GM23338 (cell line): ENCODE results near the gene PELI1. TPM values are rescaled to one million over a fixed set of nuclear protein-coding genes. Genes with fewer than 3 reads are reported as not detected.

Experiments
- ATAC-seq: fragments of 200-7000 bp; cut with Tn5 transposase; 3 replicates; pipeline ENCODE4 v1.9.1; 2020
- DNase-seq: peaks from one replicate; pipeline ENCODE4 v3.0.0-alpha.2; 2015; ENCODE audit warnings: low spot score
- H2AFZ ChIP-seq: fragments of 200-600 bp; sonication (generic); 2 replicates; pipeline ENCODE4 v1.8.0; 2016; ENCODE audit warnings: antibody characterized with exemption, mild to moderate bottlenecking, moderate library complexity
- H3F3A ChIP-seq: fragments of 200-600 bp; sonication (generic); replicated peaks from 2 replicates; pipeline ENCODE4 v1.8.0; 2017; ENCODE audit warnings: antibody characterized with exemption, mixed run types, low read depth
- H3K27ac ChIP-seq: fragments of 200-600 bp; sonication (generic); 2 replicates; pipeline ENCODE4 v1.6.1; 2016; ENCODE audit warnings: low read depth
- H3K27me3 ChIP-seq: fragments of 200-600 bp; sonication (generic); 2 replicates; pipeline ENCODE4 v1.8.0; 2016; ENCODE audit warnings: mild to moderate bottlenecking, mixed run types, moderate library complexity; ENCODE audit not compliant: insufficient read depth
- H3K36me3 ChIP-seq: fragments of 200-600 bp; sonication (generic); 2 replicates; pipeline ENCODE4 v1.8.0; 2016; ENCODE audit warnings: mild to moderate bottlenecking; ENCODE audit not compliant: insufficient read depth
- H3K4me1 ChIP-seq: fragments of 200-600 bp; sonication (generic); 2 replicates; pipeline ENCODE4 v1.8.0; 2016; ENCODE audit warnings: mild to moderate bottlenecking, moderate library complexity; ENCODE audit not compliant: insufficient read depth
- H3K4me2 ChIP-seq: fragments of 200-600 bp; sonication (generic); 2 replicates; pipeline ENCODE4 v1.7.1; 2017; ENCODE audit warnings: mixed run types
- H3K4me3 ChIP-seq: fragments of 200-600 bp; sonication (generic); 2 replicates; pipeline ENCODE4 v1.6.1; 2016; ENCODE audit warnings: mixed run types
- H3K79me2 ChIP-seq: fragments of 200-600 bp; sonication (generic); replicated peaks from 2 replicates; pipeline ENCODE4 v1.8.0; 2017; ENCODE audit warnings: mild to moderate bottlenecking; ENCODE audit not compliant: insufficient read depth
- H3K9me2 ChIP-seq: fragments of 200-600 bp; sonication (generic); 2 replicates; pipeline ENCODE4 v1.8.0; 2017; ENCODE audit not compliant: insufficient read depth
- H4K20me1 ChIP-seq: fragments of 200-600 bp; sonication (generic); replicated peaks from 2 replicates; pipeline ENCODE4 v1.8.0; 2017; ENCODE audit warnings: mild to moderate bottlenecking; ENCODE audit not compliant: insufficient read depth
- H3K27ac Mint-ChIP-seq: 2 replicates; pipeline ENCODE4 v1.8.0; 2020; ENCODE audit warnings: inconsistent platforms, mild to moderate bottlenecking, moderate library complexity, mixed read lengths
- H3K27me3 Mint-ChIP-seq: 3 replicates; pipeline ENCODE4 v1.8.0; 2022; ENCODE audit warnings: low read depth, mild to moderate bottlenecking, moderate library complexity, mixed read lengths, inconsistent platforms; ENCODE audit not compliant: insufficient read depth, poor library complexity
- H3K36me3 Mint-ChIP-seq: 3 replicates; pipeline ENCODE4 v1.8.0; 2021; ENCODE audit warnings: low read depth, mild to moderate bottlenecking, inconsistent platforms, moderate library complexity, mixed read lengths
- H3K4me1 Mint-ChIP-seq: 3 replicates; pipeline ENCODE4 v1.8.0; 2020; ENCODE audit warnings: mild to moderate bottlenecking, inconsistent platforms, mixed read lengths
- H3K4me3 Mint-ChIP-seq: 3 replicates; pipeline ENCODE4 v1.8.0; 2021; ENCODE audit warnings: moderate library complexity, mild to moderate bottlenecking, inconsistent platforms, mixed read lengths
- H3K9me3 Mint-ChIP-seq: 3 replicates; pipeline ENCODE4 v1.8.0; 2020; ENCODE audit warnings: moderate library complexity, mild to moderate bottlenecking, inconsistent platforms, mixed read lengths
- CREB1 ChIP-seq: fragments of 250-450 bp; sonication (Bioruptor Pico); IDR thresholded peaks from 2 replicates; pipeline ENCODE4 v1.5.0; 2020; ENCODE audit warnings: low read depth, mild to moderate bottlenecking, moderate library complexity
- ETS1 ChIP-seq: IDR thresholded peaks from 2 replicates; pipeline ENCODE4 v1.6.1; 2016; ENCODE audit warnings: antibody characterized with exemption
- EZH2 ChIP-seq: fragments of 200-600 bp; sonication (generic); IDR thresholded peaks from one replicate; pipeline ENCODE4 v1.8.0; 2017; ENCODE audit warnings: antibody characterized with exemption, mild to moderate bottlenecking, low read depth; ENCODE audit not compliant: unreplicated experiment
- EZH2phosphoT487 ChIP-seq: fragments of 200-600 bp; sonication (generic); IDR thresholded peaks from one replicate; pipeline ENCODE4 v1.8.1; 2018; ENCODE audit warnings: antibody characterized with exemption; ENCODE audit not compliant: unreplicated experiment
- JUNB ChIP-seq: IDR thresholded peaks from one replicate; pipeline ENCODE4 v1.6.1; 2016; ENCODE audit warnings: antibody characterized with exemption; ENCODE audit not compliant: unreplicated experiment
- NANOG ChIP-seq: IDR thresholded peaks from 2 replicates; pipeline ENCODE4 v1.6.1; 2016; ENCODE audit warnings: antibody characterized with exemption, borderline replicate concordance
- POLR2AphosphoS5 ChIP-seq: IDR thresholded peaks from 2 replicates; pipeline ENCODE4 v1.6.1; 2016; ENCODE audit warnings: antibody characterized with exemption, low read depth
- REST ChIP-seq: IDR thresholded peaks from one replicate; pipeline ENCODE4 v1.6.1; 2018; ENCODE audit warnings: antibody characterized with exemption; ENCODE audit not compliant: unreplicated experiment
- STAT1 ChIP-seq: IDR thresholded peaks from one replicate; pipeline ENCODE4 v1.6.1; 2016; ENCODE audit warnings: antibody characterized with exemption; ENCODE audit not compliant: unreplicated experiment
- ZNF114 ChIP-seq: fragments of 250-450 bp; sonication (Bioruptor Pico); IDR thresholded peaks from 2 replicates; pipeline ENCODE4 v1.5.0; 2020; ENCODE audit warnings: mild to moderate bottlenecking, moderate library complexity
- ZNF331 ChIP-seq: fragments of 250-450 bp; sonication (Bioruptor Pico); IDR thresholded peaks from 2 replicates; pipeline ENCODE4 v1.5.0; 2020; ENCODE audit warnings: low read depth, mild to moderate bottlenecking, moderate library complexity
- polyA plus RNA-seq: library from polyadenylated mRNA; unstranded; fragments of >200 nt; fragmentation: Nextera tagmentation; extraction: Ambion mirVana; gene quantifications from 2 replicates; pipeline ENCODE4 v1.2.1, GENCODE V29; 2016
- total RNA-seq: library from RNA; depleted of rRNA; stranded (reverse); fragments of >200 nt; shearing (Covaris generic); gene quantifications from 2 replicates; pipeline ENCODE4 v1.2.3, GENCODE V29; 2014
- TF ChIP-seq, protein P1 (sequence below): fragments of 250-450 bp; sonication (Bioruptor Pico); IDR thresholded peaks from 2 replicates; pipeline ENCODE4 v1.5.0; 2020; ENCODE audit warnings: mild to moderate bottlenecking, moderate library complexity
- TF ChIP-seq, protein P2 (sequence below), 2 experiments: fragments of 200-600 bp in 1 of 2; sonication (generic) in 1 of 2; conservative IDR thresholded peaks; 2 replicates each; pipeline versions ENCODE4 v1.5.1 to v1.6.1; 2016 to 2017; ENCODE audit warnings: antibody characterized with exemption in 2 of 2, low read depth in 2 of 2, mild to moderate bottlenecking in 2 of 2, moderate library complexity in 1 of 2

The PELI1 gene
- total and polyA plus RNA-seq, 2 experiments from 2014 or later, result 32.4 to 61.8 TPM

DNA sequence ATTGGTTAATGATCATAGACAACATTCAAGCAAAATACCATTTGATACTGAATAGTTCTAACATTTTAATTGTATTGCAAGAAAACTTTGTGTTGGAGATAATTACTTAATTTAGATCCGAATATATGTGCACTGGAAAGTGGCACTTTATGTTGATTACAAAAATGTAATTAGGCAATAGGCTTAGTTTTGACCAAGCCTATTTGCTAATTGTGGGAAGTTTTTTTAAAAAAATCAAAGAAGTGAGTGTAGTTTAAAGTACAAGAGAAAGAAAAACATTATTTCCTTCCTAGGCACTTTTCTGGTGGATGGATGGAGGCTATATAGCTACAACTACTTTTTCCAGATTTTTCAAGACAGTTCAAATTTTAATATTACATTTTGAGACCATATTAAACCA, 18.3 kb upstream of the PELI1 start (continued):
- TF ChIP-seq, protein P1, sequence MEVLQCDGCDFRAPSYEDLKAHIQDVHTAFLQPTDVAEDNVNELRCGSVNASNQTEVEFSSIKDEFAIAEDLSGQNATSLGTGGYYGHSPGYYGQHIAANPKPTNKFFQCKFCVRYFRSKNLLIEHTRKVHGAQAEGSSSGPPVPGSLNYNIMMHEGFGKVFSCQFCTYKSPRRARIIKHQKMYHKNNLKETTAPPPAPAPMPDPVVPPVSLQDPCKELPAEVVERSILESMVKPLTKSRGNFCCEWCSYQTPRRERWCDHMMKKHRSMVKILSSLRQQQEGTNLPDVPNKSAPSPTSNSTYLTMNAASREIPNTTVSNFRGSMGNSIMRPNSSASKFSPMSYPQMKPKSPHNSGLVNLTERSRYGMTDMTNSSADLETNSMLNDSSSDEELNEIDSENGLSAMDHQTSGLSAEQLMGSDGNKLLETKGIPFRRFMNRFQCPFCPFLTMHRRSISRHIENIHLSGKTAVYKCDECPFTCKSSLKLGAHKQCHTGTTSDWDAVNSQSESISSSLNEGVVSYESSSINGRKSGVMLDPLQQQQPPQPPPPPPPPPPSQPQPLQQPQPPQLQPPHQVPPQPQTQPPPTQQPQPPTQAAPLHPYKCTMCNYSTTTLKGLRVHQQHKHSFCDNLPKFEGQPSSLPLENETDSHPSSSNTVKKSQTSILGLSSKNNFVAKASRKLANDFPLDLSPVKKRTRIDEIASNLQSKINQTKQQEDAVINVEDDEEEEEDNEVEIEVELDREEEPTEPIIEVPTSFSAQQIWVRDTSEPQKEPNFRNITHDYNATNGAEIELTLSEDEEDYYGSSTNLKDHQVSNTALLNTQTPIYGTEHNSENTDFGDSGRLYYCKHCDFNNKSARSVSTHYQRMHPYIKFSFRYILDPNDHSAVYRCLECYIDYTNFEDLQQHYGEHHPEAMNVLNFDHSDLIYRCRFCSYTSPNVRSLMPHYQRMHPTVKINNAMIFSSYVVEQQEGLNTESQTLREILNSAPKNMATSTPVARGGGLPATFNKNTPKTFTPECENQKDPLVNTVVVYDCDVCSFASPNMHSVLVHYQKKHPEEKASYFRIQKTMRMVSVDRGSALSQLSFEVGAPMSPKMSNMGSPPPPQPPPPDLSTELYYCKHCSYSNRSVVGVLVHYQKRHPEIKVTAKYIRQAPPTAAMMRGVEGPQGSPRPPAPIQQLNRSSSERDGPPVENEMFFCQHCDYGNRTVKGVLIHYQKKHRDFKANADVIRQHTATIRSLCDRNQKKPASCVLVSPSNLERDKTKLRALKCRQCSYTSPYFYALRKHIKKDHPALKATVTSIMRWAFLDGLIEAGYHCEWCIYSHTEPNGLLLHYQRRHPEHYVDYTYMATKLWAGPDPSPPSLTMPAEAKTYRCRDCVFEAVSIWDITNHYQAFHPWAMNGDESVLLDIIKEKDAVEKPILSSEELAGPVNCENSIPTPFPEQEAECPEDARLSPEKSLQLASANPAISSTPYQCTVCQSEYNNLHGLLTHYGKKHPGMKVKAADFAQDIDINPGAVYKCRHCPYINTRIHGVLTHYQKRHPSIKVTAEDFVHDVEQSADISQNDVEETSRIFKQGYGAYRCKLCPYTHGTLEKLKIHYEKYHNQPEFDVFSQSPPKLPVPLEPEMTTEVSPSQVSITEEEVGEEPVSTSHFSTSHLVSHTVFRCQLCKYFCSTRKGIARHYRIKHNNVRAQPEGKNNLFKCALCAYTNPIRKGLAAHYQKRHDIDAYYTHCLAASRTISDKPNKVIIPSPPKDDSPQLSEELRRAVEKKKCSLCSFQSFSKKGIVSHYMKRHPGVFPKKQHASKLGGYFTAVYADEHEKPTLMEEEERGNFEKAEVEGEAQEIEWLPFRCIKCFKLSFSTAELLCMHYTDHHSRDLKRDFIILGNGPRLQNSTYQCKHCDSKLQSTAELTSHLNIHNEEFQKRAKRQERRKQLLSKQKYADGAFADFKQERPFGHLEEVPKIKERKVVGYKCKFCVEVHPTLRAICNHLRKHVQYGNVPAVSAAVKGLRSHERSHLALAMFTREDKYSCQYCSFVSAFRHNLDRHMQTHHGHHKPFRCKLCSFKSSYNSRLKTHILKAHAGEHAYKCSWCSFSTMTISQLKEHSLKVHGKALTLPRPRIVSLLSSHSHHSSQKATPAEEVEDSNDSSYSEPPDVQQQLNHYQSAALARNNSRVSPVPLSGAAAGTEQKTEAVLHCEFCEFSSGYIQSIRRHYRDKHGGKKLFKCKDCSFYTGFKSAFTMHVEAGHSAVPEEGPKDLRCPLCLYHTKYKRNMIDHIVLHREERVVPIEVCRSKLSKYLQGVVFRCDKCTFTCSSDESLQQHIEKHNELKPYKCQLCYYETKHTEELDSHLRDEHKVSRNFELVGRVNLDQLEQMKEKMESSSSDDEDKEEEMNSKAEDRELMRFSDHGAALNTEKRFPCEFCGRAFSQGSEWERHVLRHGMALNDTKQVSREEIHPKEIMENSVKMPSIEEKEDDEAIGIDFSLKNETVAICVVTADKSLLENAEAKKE (CRISPR knock-in tag), result no peak
- no peak for TF ChIP-seq JUNB
- TF ChIP-seq ETS1, result no peak

GRCh38 chr2:64157792-64158191, 13.6 kb upstream of the PELI1 start:
- no peaks in the 10 kb centered on the region for H3F3A ChIP-seq
- no peaks in the 10 kb centered on the region for H3K79me2 ChIP-seq
- H3K4me3 Mint-ChIP-seq, result no peak overlapping the region
- H3K4me1 Mint-ChIP-seq, result peaks cover 9% of the 10 kb centered on the region
- H3K4me3 ChIP-seq, result no peak overlapping the region
- peaks cover 6% of the 10 kb centered on the region for H3K4me1 ChIP-seq
- H3K27ac Mint-ChIP-seq, result no peak overlapping the region
- no peaks in the 10 kb centered on the region for H3K27me3 ChIP-seq
- H3K9me2 ChIP-seq, result no peaks in the 10 kb centered on the region
- no peaks in the 10 kb centered on the region for H3K36me3 Mint-ChIP-seq
- no peaks in the 10 kb centered on the region for H3K27me3 Mint-ChIP-seq
- no peak overlapping the region for H2AFZ ChIP-seq
- H3K27ac ChIP-seq, result no peak overlapping the region
- ATAC-seq (no peak), DNase-seq (no peak)
- no peak overlapping the region for H3K4me2 ChIP-seq
- H4K20me1 ChIP-seq, result no peaks in the 10 kb centered on the region
- no peaks in the 10 kb centered on the region for H3K36me3 ChIP-seq
- no peaks in the 10 kb centered on the region for H3K9me3 Mint-ChIP-seq
- TF ChIP-seq REST (no peak), EZH2phosphoT487 (no peak), NANOG (no peak), CREB1 (CRISPR knock-in tag) (no peak), EZH2 (no peak), STAT1 (no peak), POLR2AphosphoS5 (no peak), ZNF331 (CRISPR knock-in tag) (no peak), ZNF114 (no peak)
- TF ChIP-seq, protein P2, sequence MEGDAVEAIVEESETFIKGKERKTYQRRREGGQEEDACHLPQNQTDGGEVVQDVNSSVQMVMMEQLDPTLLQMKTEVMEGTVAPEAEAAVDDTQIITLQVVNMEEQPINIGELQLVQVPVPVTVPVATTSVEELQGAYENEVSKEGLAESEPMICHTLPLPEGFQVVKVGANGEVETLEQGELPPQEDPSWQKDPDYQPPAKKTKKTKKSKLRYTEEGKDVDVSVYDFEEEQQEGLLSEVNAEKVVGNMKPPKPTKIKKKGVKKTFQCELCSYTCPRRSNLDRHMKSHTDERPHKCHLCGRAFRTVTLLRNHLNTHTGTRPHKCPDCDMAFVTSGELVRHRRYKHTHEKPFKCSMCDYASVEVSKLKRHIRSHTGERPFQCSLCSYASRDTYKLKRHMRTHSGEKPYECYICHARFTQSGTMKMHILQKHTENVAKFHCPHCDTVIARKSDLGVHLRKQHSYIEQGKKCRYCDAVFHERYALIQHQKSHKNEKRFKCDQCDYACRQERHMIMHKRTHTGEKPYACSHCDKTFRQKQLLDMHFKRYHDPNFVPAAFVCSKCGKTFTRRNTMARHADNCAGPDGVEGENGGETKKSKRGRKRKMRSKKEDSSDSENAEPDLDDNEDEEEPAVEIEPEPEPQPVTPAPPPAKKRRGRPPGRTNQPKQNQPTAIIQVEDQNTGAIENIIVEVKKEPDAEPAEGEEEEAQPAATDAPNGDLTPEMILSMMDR (conservative IDR thresholded peaks at IDR 0.05; ENCODE audit: low read depth in 2 of 2), result no peak
